Liver (tissue), 9 donors: ENCODE data around the gene USP51. TPM values are rescaled to one million over a fixed set of nuclear protein-coding genes. Genes with fewer than 3 reads are reported as not detected.
A peak's percentile ranks its signal among the peaks of the same experiment; 100 is the strongest.

Source experiments
- DNase-seq: peaks from one replicate; pipeline ENCODE4 v3.0.0-alpha.2; 2017; ENCODE audit warnings: low spot score
- H3K27ac ChIP-seq, 2 donors: one replicate each; pipeline ENCODE4 v1.7.0; 2013; ENCODE audit warnings: inconsistent platforms in 2 of 2, low read length in 2 of 2, control low read depth in 1 of 2, low read depth in 1 of 2, mild to moderate bottlenecking in 1 of 2
- H3K27me3 ChIP-seq, 4 donors: one replicate each; pipeline versions ENCODE4 v1.6.1 to v1.7.0; 2013; ENCODE audit warnings: low read length in 3 of 4, inconsistent platforms in 1 of 4, mild to moderate bottlenecking in 1 of 4, moderate library complexity in 1 of 4; ENCODE audit not compliant: control insufficient read depth in 4 of 4, insufficient read depth in 4 of 4
- H3K36me3 ChIP-seq, 4 donors: one replicate each; pipeline versions ENCODE4 v1.6.1 to v1.7.0; 2013; ENCODE audit warnings: low read length in 3 of 4, mild to moderate bottlenecking in 3 of 4, low read depth in 1 of 4, moderate library complexity in 1 of 4; ENCODE audit not compliant: control insufficient read depth in 4 of 4, insufficient read depth in 3 of 4
- H3K4me1 ChIP-seq, 4 donors: one replicate each; pipeline versions ENCODE4 v1.6.1 to v1.7.0; 2013; ENCODE audit warnings: low read length in 3 of 4, mild to moderate bottlenecking in 3 of 4, moderate library complexity in 1 of 4; ENCODE audit not compliant: control insufficient read depth in 4 of 4, insufficient read depth in 4 of 4
- H3K4me3 ChIP-seq, 3 donors: one replicate each; pipeline versions ENCODE4 v1.6.1 to v1.7.0; 2013; ENCODE audit warnings: low read length in 3 of 3, control low read depth in 1 of 3, low read depth in 1 of 3, mild to moderate bottlenecking in 1 of 3
- H3K9ac ChIP-seq, 2 donors: one replicate each; pipeline ENCODE4 v1.7.0; 2013; ENCODE audit warnings: low read length in 2 of 2, mild to moderate bottlenecking in 2 of 2, moderate library complexity in 2 of 2, control low read depth in 1 of 2, low read depth in 1 of 2
- H3K9me3 ChIP-seq, 4 donors: one replicate each; pipeline versions ENCODE4 v1.6.1 to v1.7.0; 2013; ENCODE audit warnings: low read length in 3 of 4; ENCODE audit not compliant: control insufficient read depth in 4 of 4
- ATF3 ChIP-seq: IDR thresholded peaks from 2 replicates; pipeline ENCODE4 v1.6.1; 2016; ENCODE audit warnings: antibody characterized with exemption
- CTCF ChIP-seq: fragments of 150-350 bp; IDR thresholded peaks from 2 replicates; pipeline ENCODE4 v1.5.1; 2017; ENCODE audit warnings: improper control_type of control experiment, low read depth, low read length; ENCODE audit not compliant: missing input control
- EGR1 ChIP-seq, 2 donors: IDR thresholded peaks; 2 replicates each; pipeline ENCODE4 v1.6.1; 2016 to 2018; ENCODE audit warnings: antibody characterized with exemption in 2 of 2, low read depth in 2 of 2
- FOXA1 ChIP-seq: IDR thresholded peaks from 2 replicates; pipeline ENCODE4 v1.6.1; 2016; ENCODE audit warnings: antibody characterized with exemption
- FOXA2 ChIP-seq: IDR thresholded peaks from 2 replicates; pipeline ENCODE4 v1.6.1; 2016; ENCODE audit warnings: antibody characterized with exemption
- GABPA ChIP-seq, 2 donors: IDR thresholded peaks in 1 of 2; conservative IDR thresholded peaks in 1 of 2; 2 replicates each; pipeline ENCODE4 v1.6.1; 2016; ENCODE audit warnings: antibody characterized with exemption in 2 of 2, mild to moderate bottlenecking in 1 of 2, moderate library complexity in 1 of 2
- HNF4A ChIP-seq, 2 donors: conservative IDR thresholded peaks; 2 replicates each; pipeline ENCODE4 v1.6.1; 2016; ENCODE audit warnings: antibody characterized with exemption in 2 of 2, mild to moderate bottlenecking in 2 of 2
- HNF4G ChIP-seq: IDR thresholded peaks from 2 replicates; pipeline ENCODE4 v1.6.1; 2016; ENCODE audit warnings: antibody characterized with exemption
- JUND ChIP-seq, 2 donors: IDR thresholded peaks; 2 replicates each; pipeline ENCODE4 v1.6.1; 2016; ENCODE audit warnings: antibody characterized with exemption in 2 of 2
- MAX ChIP-seq: IDR thresholded peaks from 2 replicates; pipeline ENCODE4 v1.6.1; 2016; ENCODE audit warnings: antibody characterized with exemption
- NR2F2 ChIP-seq: IDR thresholded peaks from 2 replicates; pipeline ENCODE4 v1.6.1; 2016; ENCODE audit warnings: antibody characterized with exemption
- RAD21 ChIP-seq, 2 donors: IDR thresholded peaks; 2 replicates each; pipeline ENCODE4 v1.6.1; 2016; ENCODE audit warnings: antibody characterized with exemption in 2 of 2, mild to moderate bottlenecking in 2 of 2
- REST ChIP-seq: IDR thresholded peaks from 2 replicates; pipeline ENCODE4 v1.6.1; 2016; ENCODE audit warnings: antibody characterized with exemption, mild to moderate bottlenecking
- RXRA ChIP-seq, 2 donors: IDR thresholded peaks; 2 replicates each; pipeline ENCODE4 v1.6.1; 2017 to 2018; ENCODE audit warnings: antibody characterized with exemption in 2 of 2, mild to moderate bottlenecking in 1 of 2
- SP1 ChIP-seq: IDR thresholded peaks from 2 replicates; pipeline ENCODE4 v1.6.1; 2018; ENCODE audit warnings: antibody characterized with exemption, mild to moderate bottlenecking
- TAF1 ChIP-seq: conservative IDR thresholded peaks from 2 replicates; pipeline ENCODE4 v1.6.1; 2016; ENCODE audit warnings: antibody characterized with exemption, mild to moderate bottlenecking
- YY1 ChIP-seq: IDR thresholded peaks from 2 replicates; pipeline ENCODE4 v1.6.1; 2016; ENCODE audit warnings: antibody characterized with exemption, mild to moderate bottlenecking
- ZBTB33 ChIP-seq: IDR thresholded peaks from 2 replicates; pipeline ENCODE4 v1.6.1; 2016; ENCODE audit warnings: antibody characterized with exemption
- WGBS: extraction: QIAGEN DNeasy Blood & Tissue Kit; methylation state at CpG from one replicate; pipeline ENCODE4 v1.1.7; 2013; 5-methylcytosine and 5-hydroxymethylcytosine counted together
- polyA plus RNA-seq, 2 donors: library from polyadenylated mRNA; stranded (reverse) in 1 of 2; unstranded in 1 of 2; fragments of 200-250 nt in 1 of 2; fragments of >200 nt in 1 of 2; fragmentation: Nextera tagmentation in 1 of 2; extraction: Ambion mirVana in 1 of 2; gene quantifications; one replicate each; pipeline versions ENCODE4 v1.2.1 to v1.2.3, GENCODE V29; 2013 to 2015
- total RNA-seq, 2 donors: library from RNA; depleted of rRNA; stranded (reverse); fragments of >200 nt; gene quantifications; one replicate each; pipeline ENCODE4 v1.2.3, GENCODE V29; 2014
- donor health status: healthy.
- donor health status: healthy.
- donor health status: healthy.
- donor health status: healthy.
- donor health status: healthy.

USP51 gene
- total and polyA plus RNA-seq, 4 donors = 0.19 to 6.7 (median 0.31) TPM

GRCh38 chrX:55452833-55453124, 36.9 kb downstream of the USP51 start:
- Histone ChIP-seq H3K27me3 (no peaks in the 10 kb centered on the region), H3K27ac (peak overlapping the region in 1 of 2 donors; percentile 61), H3K9me3 (no peaks in the 10 kb centered on the region), H3K4me3 (peak overlapping the region; percentile 73 to 88 (median 75)), H3K36me3 (no peaks in the 10 kb centered on the region), H3K9ac (peak overlapping the region in 1 of 2 donors; percentile 74), H3K4me1 (peaks cover 0 to 15% (median 8%) of the 10 kb centered on the region in 4 donors)
- whole genome bisulfite sequencing = 3% methylated on average over 9 of the region's 9 CpGs
- TF ChIP-seq MAX (no peak), NR2F2 (no peak), TAF1 (no peak), JUND (IDR thresholded peaks at IDR 0.05) (no peak), ZBTB33 (no peak)
- DNase-seq = no peak

- no peak for TF ChIP-seq CTCF
- TF ChIP-seq GABPA (IDR thresholded peaks at IDR 0.05 in 1 of 2, conservative IDR thresholded peaks at IDR 0.05 in 1 of 2) = peak; percentile 76 to 91
- TF ChIP-seq MAX = peak; percentile 89
- TF ChIP-seq ZBTB33 = peak; percentile 66
- TF ChIP-seq FOXA1 = no peak
- peak; percentile 26 to 43 for TF ChIP-seq EGR1 (IDR thresholded peaks at IDR 0.05; ENCODE audit: low read depth in 2 of 2)
- no peak for TF ChIP-seq ATF3
- peak; percentile 10 to 20 for TF ChIP-seq RXRA (IDR thresholded peaks at IDR 0.05)
- TF ChIP-seq TAF1 = no peak
- TF ChIP-seq YY1 = peak; percentile 35
- TF ChIP-seq HNF4A (conservative IDR thresholded peaks at IDR 0.05) = no peak
- TF ChIP-seq RAD21 (IDR thresholded peaks at IDR 0.05) = peak in 1 of 2 donors; percentile 49
- no peak for TF ChIP-seq NR2F2
- TF ChIP-seq JUND (IDR thresholded peaks at IDR 0.05) = no peak
- no peak for TF ChIP-seq HNF4G
- TF ChIP-seq REST = no peak
- no peak for TF ChIP-seq SP1
- no peak for TF ChIP-seq FOXA2
- DNase-seq = peak; percentile 73
- Histone ChIP-seq H3K9me3 (no peaks in the 10 kb centered on the region), H3K27ac (peak within 1 kb of the TSS; percentile 27 to 61), H3K9ac (peak within 1 kb of the TSS; percentile 6 to 74), H3K36me3 (no peaks in the 10 kb centered on the region), H3K4me1 (peaks cover 0 to 15% (median 8%) of the 10 kb centered on the region in 4 donors), H3K27me3 (no peaks in the 10 kb centered on the region), H3K4me3 (peak within 1 kb of the TSS; percentile 73 to 88 (median 75))
- under 1% methylated on average over 43 of the region's 43 CpGs for WGBS
Measured at GRCh38 chrX:55451990-55452832, 37.4 kb downstream of the USP51 start, which contains the start of gene MAGEH1. TSS of gene MAGEH1 (plus strand) at chrX:55452127. CDS start at chrX:55452375, 248 bp downstream.
